ENCODE results near the gene KNDC1. TPM values are rescaled to one million over a fixed set of nuclear protein-coding genes. Genes with fewer than 3 reads are reported as not detected.
"Not testable (repeated sequence)": the region's sequence is repeated elsewhere in the genome, so short reads cannot be mapped to it uniquely, and the experiment has no call there.

Gene KNDC1
- total RNA-seq, 3 donors from 2014 or later, result 0.14 to 0.60 (median 0.32) TPM

DNA sequence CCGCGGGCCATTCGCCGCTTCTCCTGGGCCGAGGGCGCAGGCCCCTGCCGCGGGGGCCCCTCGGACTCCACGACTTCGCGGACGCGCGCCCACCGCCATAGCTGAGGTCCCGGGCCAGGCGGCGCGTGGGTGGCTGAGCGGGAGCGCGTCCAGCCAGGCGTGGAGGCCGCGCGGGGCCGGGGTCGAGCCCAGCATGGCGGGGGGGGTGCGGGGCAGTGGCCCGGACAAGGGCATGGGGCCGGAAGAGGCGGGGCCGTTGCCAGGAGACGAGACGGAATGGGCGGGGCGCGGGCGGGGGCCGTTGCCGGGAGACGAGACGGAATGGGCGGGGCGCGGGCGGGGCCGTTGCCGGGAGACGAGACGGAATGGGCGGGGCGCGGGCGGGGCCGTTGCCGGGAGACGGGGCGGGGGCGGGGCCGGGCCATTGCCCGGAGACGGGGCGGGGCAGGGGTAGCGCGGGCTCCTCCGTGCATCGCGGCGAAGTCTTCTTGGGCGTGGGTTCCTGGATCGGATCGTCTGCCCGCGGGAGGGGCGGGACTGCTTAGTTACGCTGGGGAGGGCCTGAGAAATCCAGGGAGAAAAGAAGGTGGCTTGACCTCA is 101.8 kb downstream of the KNDC1 start:
- H3K4me1 ChIP-seq (ENCODE audit: low read depth), result peaks cover 50% of the 10 kb centered on the region
- DNase-seq, result peak; percentile 93 to 95 (median 94)
- H3K36me3 ChIP-seq (ENCODE audit: low read depth), result no peaks in the 10 kb centered on the region
- peak overlapping the region; percentile 56 for H3K4me3 ChIP-seq
- intact Hi-C loops (cut with DNase I, micrococcal nuclease), result no loop called here
- no peak for TF ChIP-seq CTCF (IDR thresholded peaks at IDR 0.05)
- H3K9me3 ChIP-seq, result no peaks in the 10 kb centered on the region
- ATAC-seq, result peak; percentile 83

DNA sequence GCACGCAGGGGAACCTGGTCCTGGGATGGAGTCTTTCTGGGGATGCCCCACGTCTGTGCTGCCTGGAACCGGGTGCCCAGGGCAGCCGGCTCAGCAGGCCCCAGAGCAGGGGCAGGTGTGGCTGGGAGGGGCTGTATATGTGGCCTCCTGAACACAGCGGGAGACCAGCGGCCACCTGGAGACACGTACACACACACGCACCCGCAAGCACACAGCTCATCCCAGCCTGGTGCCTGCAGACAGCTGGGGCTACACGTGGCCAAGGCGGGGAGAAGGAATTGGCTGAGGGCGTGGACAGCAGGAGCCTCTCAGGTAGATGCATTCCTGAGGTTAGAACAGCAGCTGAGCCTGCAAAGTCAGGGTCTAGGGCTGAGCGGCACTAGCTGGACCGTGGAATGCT is 102.7 kb downstream of the KNDC1 start:
- DNase-seq (peak in 1 of 3 donors; percentile 68), ATAC-seq (peak; percentile 2)
- Histone ChIP-seq H3K4me1 (ENCODE audit: low read depth) (peaks cover 44% of the 10 kb centered on the region), H3K36me3 (ENCODE audit: low read depth) (no peaks in the 10 kb centered on the region), H3K4me3 (no peak overlapping the region), H3K9me3 (no peaks in the 10 kb centered on the region)
- intact Hi-C loops (cut with DNase I, micrococcal nuclease), result no loop called here
- TF ChIP-seq CTCF (IDR thresholded peaks at IDR 0.05), result no peak

GRCh38 chr10:133263674-133264073 is 103.7 kb downstream of the KNDC1 start:
- H3K4me3 ChIP-seq, result no peak overlapping the region
- no peaks in the 10 kb centered on the region for H3K36me3 ChIP-seq (ENCODE audit: low read depth)
- no peaks in the 10 kb centered on the region for H3K9me3 ChIP-seq
- TF ChIP-seq CTCF (IDR thresholded peaks at IDR 0.05), result no peak
- ATAC-seq (no peak), DNase-seq (no peak)
- peaks cover 34% of the 10 kb centered on the region for H3K4me1 ChIP-seq (ENCODE audit: low read depth)
- intact Hi-C loops (cut with DNase I, micrococcal nuclease), result no loop called here

GRCh38 chr10:133264461-133264860 is 104.4 kb downstream of the KNDC1 start:
- no peak for TF ChIP-seq CTCF (IDR thresholded peaks at IDR 0.05)
- peaks cover 31% of the 10 kb centered on the region for H3K4me1 ChIP-seq (ENCODE audit: low read depth)
- intact Hi-C loops (cut with DNase I, micrococcal nuclease), result no loop called here
- no peak overlapping the region for H3K4me3 ChIP-seq
- ATAC-seq (peak; percentile 24), DNase-seq (peak; percentile 65 to 86 (median 76))
- no peaks in the 10 kb centered on the region for H3K36me3 ChIP-seq (ENCODE audit: low read depth)
- H3K9me3 ChIP-seq, result no peaks in the 10 kb centered on the region

DNA sequence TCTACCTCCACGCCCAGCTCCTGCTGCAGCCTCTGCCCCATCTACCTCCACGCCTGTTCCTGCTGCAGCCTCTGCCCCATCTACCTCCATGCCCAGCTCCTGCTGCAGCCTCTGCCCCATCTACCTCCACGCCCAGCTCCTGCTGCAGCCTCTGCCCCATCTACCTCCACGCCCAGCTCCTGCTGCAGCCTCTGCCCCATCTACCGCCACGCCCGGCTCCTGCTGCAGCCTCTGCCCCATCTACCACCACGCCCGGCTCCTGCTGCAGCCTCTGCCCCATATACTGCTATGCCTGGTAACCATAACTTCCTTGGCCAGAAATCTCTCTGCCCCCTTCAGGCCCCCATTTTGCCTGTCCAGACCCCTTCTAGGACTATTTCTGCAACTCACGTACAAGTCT is 105.0 kb downstream of the KNDC1 start:
- H3K36me3 ChIP-seq (ENCODE audit: low read depth); H3K9me3 ChIP-seq; intact Hi-C loops (cut with DNase I, micrococcal nuclease); ATAC-seq; H3K4me3 ChIP-seq: not testable (repeated sequence)
- peak in 2 of 3 donors; percentile 65 to 71 for DNase-seq
- peaks cover 31% of the 10 kb centered on the region for H3K4me1 ChIP-seq (ENCODE audit: low read depth)

GRCh38 chr10:133266056-133266795 is 106.2 kb downstream of the KNDC1 start:
- Histone ChIP-seq H3K36me3 (ENCODE audit: low read depth) (no peaks in the 10 kb centered on the region), H3K4me3 (no peak overlapping the region), H3K9me3 (no peaks in the 10 kb centered on the region), H3K4me1 (ENCODE audit: low read depth) (peaks cover 27% of the 10 kb centered on the region)
- ATAC-seq (no peak), DNase-seq (no peak)
- intact Hi-C loops (cut with DNase I, micrococcal nuclease), result no loop called here
- TF ChIP-seq CTCF (IDR thresholded peaks at IDR 0.05), result no peak

All from mucosa of descending colon (tissue), 3 donors.